ENCODE data around the gene IL36RN.

Gene IL36RN

GRCh38 chr2:113104054-113104611 lies 45.1 kb downstream of the IL36RN start:
- DNase-seq = no peak

- DNase-seq = no peak
Measured at GRCh38 chr2:113105047-113105785, 46.2 kb downstream of the IL36RN start.

GRCh38 chr2:113111121-113111520 lies 52.1 kb downstream of the IL36RN start:
- DNase-seq = no peak

GRCh38 chr2:113111823-113112287 lies 52.9 kb downstream of the IL36RN start:
- DNase-seq = no peak

GRCh38 chr2:113112441-113112840 lies 53.4 kb downstream of the IL36RN start:
- DNase-seq = no peak

GRCh38 chr2:113112871-113113270 lies 53.9 kb downstream of the IL36RN start:
- no peak for DNase-seq

GRCh38 chr2:113113807-113114206 lies 54.8 kb downstream of the IL36RN start:
- DNase-seq = no peak
